Glutamatergic neuron (in vitro differentiated cells): ENCODE data around the gene FUCA2. TPM values are rescaled to one million over a fixed set of nuclear protein-coding genes. Genes with fewer than 3 reads are reported as not detected.

ENCODE experiments used
- DNase-seq: peaks from one replicate; pipeline ENCODE4 v3.0.0; 2022
- H3K27ac Mint-ChIP-seq: one replicate; pipeline ENCODE4 v1.8.0; 2020; ENCODE audit warnings: mild to moderate bottlenecking, mixed read lengths, inconsistent platforms; ENCODE audit not compliant: unreplicated experiment
- H3K27me3 Mint-ChIP-seq: one replicate; pipeline ENCODE4 v1.8.0; 2020; ENCODE audit warnings: mild to moderate bottlenecking, moderate library complexity, mixed read lengths, inconsistent platforms; ENCODE audit not compliant: unreplicated experiment
- H3K36me3 Mint-ChIP-seq: one replicate; pipeline ENCODE4 v1.8.0; 2020; ENCODE audit warnings: mild to moderate bottlenecking, mixed read lengths, inconsistent platforms; ENCODE audit not compliant: unreplicated experiment
- H3K4me1 Mint-ChIP-seq: one replicate; pipeline ENCODE4 v1.8.0; 2020; ENCODE audit warnings: mild to moderate bottlenecking, low read depth, mixed read lengths, inconsistent platforms; ENCODE audit not compliant: unreplicated experiment
- H3K4me3 Mint-ChIP-seq: one replicate; pipeline ENCODE4 v1.8.0; 2020; ENCODE audit warnings: mild to moderate bottlenecking, mixed read lengths, inconsistent platforms; ENCODE audit not compliant: unreplicated experiment
- H3K9me3 Mint-ChIP-seq: one replicate; pipeline ENCODE4 v1.8.0; 2020; ENCODE audit warnings: mild to moderate bottlenecking, moderate library complexity, mixed read lengths, inconsistent platforms; ENCODE audit not compliant: unreplicated experiment
- long read RNA-seq: library from polyadenylated mRNA; unstranded; transcript quantifications from one replicate; pipeline ENCODE4 v2.0.0, GENCODE V29; 2020; ENCODE audit not compliant: unreplicated experiment
- total RNA-seq: library from RNA; stranded (reverse); fragmentation: NEBNext Ultra II Directional; extraction: Animal tissue kit (Norgen Biotek cat#: 25700); gene quantifications from one replicate; pipeline ENCODE4 v1.2.1, GENCODE V29; 2021; ENCODE audit not compliant: unreplicated experiment
- TF ChIP-seq, protein P1 (sequence below): fragments of 200-600 bp; sonication (generic); IDR thresholded peaks from one replicate; pipeline ENCODE4 v1.5.0; 2021; ENCODE audit not compliant: partially characterized antibody, unreplicated experiment

Gene FUCA2, protein sequence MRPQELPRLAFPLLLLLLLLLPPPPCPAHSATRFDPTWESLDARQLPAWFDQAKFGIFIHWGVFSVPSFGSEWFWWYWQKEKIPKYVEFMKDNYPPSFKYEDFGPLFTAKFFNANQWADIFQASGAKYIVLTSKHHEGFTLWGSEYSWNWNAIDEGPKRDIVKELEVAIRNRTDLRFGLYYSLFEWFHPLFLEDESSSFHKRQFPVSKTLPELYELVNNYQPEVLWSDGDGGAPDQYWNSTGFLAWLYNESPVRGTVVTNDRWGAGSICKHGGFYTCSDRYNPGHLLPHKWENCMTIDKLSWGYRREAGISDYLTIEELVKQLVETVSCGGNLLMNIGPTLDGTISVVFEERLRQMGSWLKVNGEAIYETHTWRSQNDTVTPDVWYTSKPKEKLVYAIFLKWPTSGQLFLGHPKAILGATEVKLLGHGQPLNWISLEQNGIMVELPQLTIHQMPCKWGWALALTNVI
- 19.2 TPM for total RNA-seq
- long read RNA-seq, transcript FUCA2-201 (7 exons, 2,356 nt): major isoform, 23 of 30 reads
- long read RNA-seq, partial matches to known transcripts: 3 of 30 reads
- long read RNA-seq, other reads (novel, unspliced or antisense): 4 of 30 reads

DNA sequence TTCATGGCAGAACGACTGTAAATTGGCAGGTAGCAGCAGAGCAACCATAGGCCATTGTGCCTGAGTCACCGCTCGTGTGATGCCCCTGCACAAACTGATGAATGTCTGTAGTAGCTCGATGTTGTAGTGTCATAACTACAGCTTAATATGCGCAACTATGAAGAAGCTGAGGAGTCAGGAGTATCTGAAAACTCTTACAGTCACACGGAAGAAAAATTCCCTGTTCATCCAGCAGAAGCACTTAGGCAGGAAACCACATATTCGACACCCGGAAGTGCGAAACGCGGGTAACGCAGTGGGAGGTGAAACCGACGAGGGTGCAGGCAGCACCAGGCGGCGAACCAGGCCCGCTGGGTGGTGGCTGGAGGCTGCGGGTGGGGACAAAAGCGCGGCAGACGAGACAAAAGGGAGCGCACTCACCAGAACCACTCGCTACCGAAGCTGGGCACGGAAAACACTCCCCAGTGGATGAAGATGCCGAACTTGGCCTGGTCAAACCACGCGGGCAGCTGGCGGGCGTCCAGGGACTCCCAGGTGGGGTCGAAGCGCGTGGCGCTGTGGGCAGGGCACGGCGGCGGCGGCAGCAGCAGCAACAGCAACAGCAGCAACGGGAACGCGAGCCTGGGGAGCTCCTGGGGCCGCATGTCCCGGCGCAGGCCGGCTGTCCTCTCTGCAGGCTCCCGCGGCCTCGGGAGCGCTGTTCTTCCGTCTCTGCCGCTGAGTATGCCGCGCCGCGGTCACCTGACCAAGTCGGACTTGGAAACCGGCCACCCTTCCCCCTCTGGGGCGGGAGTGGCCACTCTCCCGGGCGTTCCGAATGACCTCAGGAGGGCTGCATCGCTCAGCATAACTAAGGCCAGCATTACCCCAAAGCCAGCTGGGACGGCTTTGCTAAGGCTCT lies at the start of gene FUCA2:
Gene FUCA2, minus strand, starts transcription at position 730 of the 901 bp plus-strand sequence. Its CDS starts 86 bp downstream, at position 644.
- TF ChIP-seq, protein P1, sequence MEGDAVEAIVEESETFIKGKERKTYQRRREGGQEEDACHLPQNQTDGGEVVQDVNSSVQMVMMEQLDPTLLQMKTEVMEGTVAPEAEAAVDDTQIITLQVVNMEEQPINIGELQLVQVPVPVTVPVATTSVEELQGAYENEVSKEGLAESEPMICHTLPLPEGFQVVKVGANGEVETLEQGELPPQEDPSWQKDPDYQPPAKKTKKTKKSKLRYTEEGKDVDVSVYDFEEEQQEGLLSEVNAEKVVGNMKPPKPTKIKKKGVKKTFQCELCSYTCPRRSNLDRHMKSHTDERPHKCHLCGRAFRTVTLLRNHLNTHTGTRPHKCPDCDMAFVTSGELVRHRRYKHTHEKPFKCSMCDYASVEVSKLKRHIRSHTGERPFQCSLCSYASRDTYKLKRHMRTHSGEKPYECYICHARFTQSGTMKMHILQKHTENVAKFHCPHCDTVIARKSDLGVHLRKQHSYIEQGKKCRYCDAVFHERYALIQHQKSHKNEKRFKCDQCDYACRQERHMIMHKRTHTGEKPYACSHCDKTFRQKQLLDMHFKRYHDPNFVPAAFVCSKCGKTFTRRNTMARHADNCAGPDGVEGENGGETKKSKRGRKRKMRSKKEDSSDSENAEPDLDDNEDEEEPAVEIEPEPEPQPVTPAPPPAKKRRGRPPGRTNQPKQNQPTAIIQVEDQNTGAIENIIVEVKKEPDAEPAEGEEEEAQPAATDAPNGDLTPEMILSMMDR: no peak

DNA sequence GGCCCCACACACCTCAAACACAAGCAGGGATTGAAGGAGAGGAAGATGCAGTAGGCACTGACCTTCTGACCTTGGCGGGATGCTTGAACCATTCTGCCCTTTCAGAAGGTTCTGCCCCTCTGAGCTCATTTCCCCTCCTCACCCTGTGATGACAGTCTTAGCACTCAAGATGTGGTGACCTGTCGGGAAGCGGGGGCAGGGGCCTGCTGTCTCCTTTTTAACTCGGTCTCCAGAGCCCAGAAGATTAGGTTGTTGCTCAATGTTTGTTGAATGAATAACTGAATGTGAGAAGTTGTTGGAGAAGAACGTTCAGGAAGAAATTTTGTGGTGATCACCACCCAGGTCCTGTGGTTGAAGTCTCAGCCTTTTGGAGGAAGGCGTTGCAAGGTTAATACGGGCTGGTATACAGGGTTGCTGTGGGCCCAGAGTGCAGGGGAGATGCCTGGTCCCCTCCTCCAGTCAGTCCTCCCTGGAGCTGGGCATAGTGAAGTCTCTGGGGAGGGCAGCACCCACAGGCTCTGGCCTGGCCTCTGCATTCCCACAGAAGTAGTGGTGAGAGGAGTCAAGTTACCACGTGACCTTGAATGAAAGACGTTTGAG lies 49.7 kb upstream of the FUCA2 start:
- Mint-ChIP-seq H3K27me3 (no peaks in the 10 kb centered on the region), H3K36me3 (no peaks in the 10 kb centered on the region), H3K4me1 (no peaks in the 10 kb centered on the region), H3K9me3 (no peaks in the 10 kb centered on the region), H3K4me3 (no peak overlapping the region), H3K27ac (no peak overlapping the region)
- no peak for DNase-seq
- TF ChIP-seq, protein P1: no peak

More for the DNA sequence above, at the start of gene FUCA2:
- Mint-ChIP-seq H3K27me3 (no peaks in the 10 kb centered on the region), H3K9me3 (peaks cover 6% of the 10 kb centered on the region), H3K27ac (peak within 1 kb of the TSS; percentile 76), H3K4me3 (peak within 1 kb of the TSS; percentile 74), H3K36me3 (no peaks in the 10 kb centered on the region), H3K4me1 (no peaks in the 10 kb centered on the region)
- DNase-seq: peak; percentile 82

DNA sequence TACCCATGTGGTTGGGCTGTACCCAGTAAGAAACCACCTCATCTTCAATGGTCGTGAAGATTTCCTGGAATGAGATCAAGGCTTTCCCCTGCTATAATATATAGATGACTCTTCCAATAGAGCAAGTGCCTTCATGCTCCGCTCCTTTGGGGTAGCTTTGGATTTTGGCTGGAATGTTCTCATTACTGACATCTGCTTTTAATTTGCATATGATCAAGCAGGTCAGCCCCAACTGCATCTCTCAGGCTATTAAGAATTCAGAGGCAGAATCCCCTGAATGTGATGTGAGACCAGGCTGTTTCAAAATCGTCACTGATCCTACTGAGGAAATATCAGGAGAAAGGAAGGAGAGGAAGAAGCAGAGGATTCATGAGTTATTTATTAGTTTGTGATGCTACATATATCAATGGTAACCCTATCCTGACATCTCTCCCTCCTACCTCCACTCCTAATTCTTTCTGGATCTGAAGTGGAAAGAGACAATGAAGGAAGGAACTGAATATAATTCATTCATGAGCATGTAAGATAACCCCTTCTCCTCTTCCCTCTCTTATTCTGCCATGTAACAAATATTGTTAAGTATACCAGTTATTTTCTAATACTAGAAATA lies 47.6 kb upstream of the FUCA2 start:
- DNase-seq: no peak
- TF ChIP-seq, protein P1: no peak
- Mint-ChIP-seq H3K4me1 (no peaks in the 10 kb centered on the region), H3K27ac (no peak overlapping the region), H3K9me3 (no peaks in the 10 kb centered on the region), H3K36me3 (no peaks in the 10 kb centered on the region), H3K4me3 (no peak overlapping the region), H3K27me3 (no peaks in the 10 kb centered on the region)

DNA sequence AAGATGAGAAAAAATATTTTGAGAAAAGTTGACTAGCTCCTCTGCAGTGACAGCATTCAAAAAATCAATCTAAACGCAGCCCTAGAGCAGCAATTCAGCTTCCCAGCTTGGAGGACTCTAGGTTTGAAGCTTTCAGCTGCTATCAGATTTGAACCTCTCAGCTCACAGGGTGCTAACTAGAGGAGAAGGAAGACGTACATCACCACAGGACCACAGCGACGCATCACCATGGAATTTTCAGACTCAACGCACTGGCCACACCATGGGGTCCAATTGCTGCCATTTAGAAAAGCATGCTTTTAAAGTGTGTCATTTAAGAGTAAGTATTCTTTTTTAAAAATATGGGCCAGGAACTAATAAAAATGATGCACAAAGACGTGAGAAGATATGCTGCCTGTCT lies 45.0 kb upstream of the FUCA2 start:
- DNase-seq: no peak
- Mint-ChIP-seq H3K9me3 (no peaks in the 10 kb centered on the region), H3K4me3 (no peak overlapping the region), H3K27me3 (no peaks in the 10 kb centered on the region), H3K36me3 (no peaks in the 10 kb centered on the region), H3K4me1 (no peaks in the 10 kb centered on the region), H3K27ac (no peak overlapping the region)
- TF ChIP-seq, protein P1: no peak
